Hepatocyte (in vitro differentiated cells): ENCODE data around the gene SGCA.

Experiments used
- CTCF ChIP-seq: fragments of 200-600 bp; sonication (generic); IDR thresholded peaks from 2 replicates; pipeline ENCODE4 v1.5.1; 2016; ENCODE audit warnings: antibody characterized with exemption, mild to moderate bottlenecking; ENCODE audit not compliant: poor library complexity
- EZH2 ChIP-seq: fragments of 200-600 bp; sonication (generic); IDR thresholded peaks from 2 replicates; pipeline ENCODE4 v1.6.1; 2016; ENCODE audit warnings: antibody characterized with exemption, mild to moderate bottlenecking, borderline replicate concordance
- EZH2phosphoT487 ChIP-seq: fragments of 200-600 bp; sonication (generic); IDR thresholded peaks from one replicate; pipeline ENCODE4 v1.6.1; 2018; ENCODE audit warnings: antibody characterized with exemption, mild to moderate bottlenecking, low read depth, moderate library complexity; ENCODE audit not compliant: unreplicated experiment, severe bottlenecking

- TF ChIP-seq CTCF (no peak), EZH2 (no peak), EZH2phosphoT487 (no peak)
These were observed 739 bp upstream of the SGCA start for GRCh38 chr17:50165066-50165465.
